ENCODE data around the gene PDK3. TPM values are rescaled to one million over a fixed set of nuclear protein-coding genes. Genes with fewer than 3 reads are reported as not detected.
A peak's percentile ranks its signal among the peaks of the same experiment; 100 is the strongest.

The PDK3 gene
- total and polyA plus RNA-seq, 2 experiments from 2014 or later = 22.5 to 23.4 TPM

DNA sequence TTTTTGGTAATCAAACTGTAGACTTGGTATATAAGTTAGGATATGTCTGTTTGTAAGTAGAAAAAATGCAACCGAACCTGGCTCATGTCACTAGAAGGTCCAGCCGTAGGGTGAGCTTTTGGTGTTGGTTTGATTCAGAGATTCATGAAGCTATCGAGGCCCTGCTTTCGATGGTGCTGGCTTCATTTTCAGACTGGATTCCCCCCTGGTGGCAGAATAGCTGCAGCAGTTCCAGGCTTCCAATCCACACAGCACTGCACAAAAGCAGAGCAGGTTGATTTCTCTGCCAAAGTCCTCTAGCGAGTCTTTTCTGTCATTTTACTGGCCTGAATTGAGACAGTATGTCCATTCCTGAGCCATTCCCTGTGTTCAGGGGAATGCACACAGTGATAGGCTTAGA, 33.1 kb downstream of the PDK3 start:
- TF ChIP-seq EZH2 (IDR thresholded peaks at IDR 0.05; ENCODE audit: borderline replicate concordance) = no peak
- TF ChIP-seq, protein P1, sequence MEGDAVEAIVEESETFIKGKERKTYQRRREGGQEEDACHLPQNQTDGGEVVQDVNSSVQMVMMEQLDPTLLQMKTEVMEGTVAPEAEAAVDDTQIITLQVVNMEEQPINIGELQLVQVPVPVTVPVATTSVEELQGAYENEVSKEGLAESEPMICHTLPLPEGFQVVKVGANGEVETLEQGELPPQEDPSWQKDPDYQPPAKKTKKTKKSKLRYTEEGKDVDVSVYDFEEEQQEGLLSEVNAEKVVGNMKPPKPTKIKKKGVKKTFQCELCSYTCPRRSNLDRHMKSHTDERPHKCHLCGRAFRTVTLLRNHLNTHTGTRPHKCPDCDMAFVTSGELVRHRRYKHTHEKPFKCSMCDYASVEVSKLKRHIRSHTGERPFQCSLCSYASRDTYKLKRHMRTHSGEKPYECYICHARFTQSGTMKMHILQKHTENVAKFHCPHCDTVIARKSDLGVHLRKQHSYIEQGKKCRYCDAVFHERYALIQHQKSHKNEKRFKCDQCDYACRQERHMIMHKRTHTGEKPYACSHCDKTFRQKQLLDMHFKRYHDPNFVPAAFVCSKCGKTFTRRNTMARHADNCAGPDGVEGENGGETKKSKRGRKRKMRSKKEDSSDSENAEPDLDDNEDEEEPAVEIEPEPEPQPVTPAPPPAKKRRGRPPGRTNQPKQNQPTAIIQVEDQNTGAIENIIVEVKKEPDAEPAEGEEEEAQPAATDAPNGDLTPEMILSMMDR (IDR thresholded peaks at IDR 0.05; ENCODE audit: poor library complexity) = peak; percentile 39
- 83% methylated on average over 5 of the region's 5 CpGs for WGBS (ENCODE audit: low lambda C conversion rate, missing lambda C conversion rate)
- H3K4me3 ChIP-seq = no peak overlapping the region
- peak; percentile 26 for DNase-seq (ENCODE audit: low spot score)
- no peaks in the 10 kb centered on the region for H3K9me3 ChIP-seq (ENCODE audit: low read depth)
- H3K4me1 ChIP-seq (ENCODE audit: insufficient read depth) = peaks cover 7% of the 10 kb centered on the region
- H3K79me2 ChIP-seq = no peaks in the 10 kb centered on the region
- H2AFZ ChIP-seq = no peak overlapping the region
- H3K27ac ChIP-seq = no peak overlapping the region
- H4K20me1 ChIP-seq (ENCODE audit: insufficient read depth, poor library complexity, severe bottlenecking) = no peaks in the 10 kb centered on the region
- H3K27me3 ChIP-seq = no peaks in the 10 kb centered on the region
- no peaks in the 10 kb centered on the region for H3K36me3 ChIP-seq (replicated peaks; ENCODE audit: insufficient read depth, low read depth)
- no peaks in the 10 kb centered on the region for H3K9me2 ChIP-seq (replicated peaks; ENCODE audit: insufficient read depth)
- H3K4me2 ChIP-seq = no peak overlapping the region

DNA sequence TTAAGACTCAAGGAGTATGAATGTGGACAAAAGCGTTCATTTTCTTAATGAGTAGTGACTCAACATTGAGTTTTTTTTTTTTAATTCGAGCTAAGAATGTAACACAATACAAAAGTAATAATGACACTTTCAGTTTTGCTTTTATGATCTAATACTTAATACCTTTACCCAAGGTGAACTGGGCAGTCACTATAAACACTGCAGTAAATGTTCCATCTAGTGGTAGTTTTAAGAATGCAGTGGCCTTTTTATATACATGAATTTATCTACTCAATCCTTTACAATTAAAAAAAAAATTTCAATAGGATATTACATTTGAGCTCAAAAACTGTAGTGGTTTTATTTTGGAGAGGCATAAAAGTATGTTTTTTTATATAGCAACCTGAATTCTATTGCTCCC, 33.9 kb downstream of the PDK3 start:
- no peak overlapping the region for H3K4me3 ChIP-seq
- H3K27me3 ChIP-seq = no peaks in the 10 kb centered on the region
- WGBS (ENCODE audit: low lambda C conversion rate, missing lambda C conversion rate) = 60% methylated on average over 2 of the region's 2 CpGs
- no peaks in the 10 kb centered on the region for H3K79me2 ChIP-seq
- H3K27ac ChIP-seq = no peak overlapping the region
- DNase-seq (ENCODE audit: low spot score) = peak; percentile 50
- H3K9me2 ChIP-seq (replicated peaks; ENCODE audit: insufficient read depth) = no peaks in the 10 kb centered on the region
- no peak for TF ChIP-seq EZH2phosphoT487 (IDR thresholded peaks at IDR 0.05; ENCODE audit: low read depth, severe bottlenecking, unreplicated experiment)
- no peak for TF ChIP-seq EZH2 (IDR thresholded peaks at IDR 0.05; ENCODE audit: borderline replicate concordance)
- TF ChIP-seq, protein P1 (IDR thresholded peaks at IDR 0.05; ENCODE audit: poor library complexity) = peak; percentile 74
- H3K4me1 ChIP-seq (ENCODE audit: insufficient read depth) = peaks cover 5% of the 10 kb centered on the region
- H2AFZ ChIP-seq = no peak overlapping the region
- no peaks in the 10 kb centered on the region for H4K20me1 ChIP-seq (ENCODE audit: insufficient read depth, poor library complexity, severe bottlenecking)
- no peak overlapping the region for H3K4me2 ChIP-seq
- H3K36me3 ChIP-seq (replicated peaks; ENCODE audit: insufficient read depth, low read depth) = no peaks in the 10 kb centered on the region
- H3K9me3 ChIP-seq (ENCODE audit: low read depth) = no peaks in the 10 kb centered on the region

DNA sequence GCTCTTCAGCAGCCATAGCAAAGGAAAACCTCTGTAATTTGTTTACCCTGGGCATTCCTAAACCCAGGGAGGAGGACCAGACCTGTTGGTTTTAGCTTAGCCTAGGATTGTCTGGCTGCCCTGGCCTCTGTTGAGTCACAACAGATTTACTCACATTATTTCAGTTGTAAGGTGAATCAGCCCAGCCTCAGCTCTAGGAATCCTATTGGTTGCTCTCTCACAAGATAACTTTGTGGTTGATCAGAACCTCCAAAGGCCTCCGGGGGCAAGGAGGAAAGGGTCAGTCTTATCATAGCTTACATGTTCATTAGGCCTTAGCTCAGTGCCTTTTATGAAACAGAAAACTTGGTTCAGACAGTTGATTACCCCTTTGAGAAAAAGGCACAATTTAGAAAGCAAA, 41.0 kb downstream of the PDK3 start:
- TF ChIP-seq, protein P1 (IDR thresholded peaks at IDR 0.05; ENCODE audit: poor library complexity) = no peak
- TF ChIP-seq EZH2 (IDR thresholded peaks at IDR 0.05; ENCODE audit: borderline replicate concordance) = no peak
- no peak for TF ChIP-seq EZH2phosphoT487 (IDR thresholded peaks at IDR 0.05; ENCODE audit: low read depth, severe bottlenecking, unreplicated experiment)
- Histone ChIP-seq H3K9me3 (ENCODE audit: low read depth) (no peaks in the 10 kb centered on the region), H3K4me3 (no peak overlapping the region), H3K4me1 (ENCODE audit: insufficient read depth) (no peaks in the 10 kb centered on the region), H3K79me2 (no peaks in the 10 kb centered on the region), H3K9me2 (replicated peaks; ENCODE audit: insufficient read depth) (no peaks in the 10 kb centered on the region), H3K27me3 (no peaks in the 10 kb centered on the region), H4K20me1 (ENCODE audit: insufficient read depth, poor library complexity, severe bottlenecking) (no peaks in the 10 kb centered on the region), H2AFZ (no peak overlapping the region), H3K36me3 (replicated peaks; ENCODE audit: insufficient read depth, low read depth) (no peaks in the 10 kb centered on the region), H3K4me2 (peak overlapping the region; percentile 21), H3K27ac (peak overlapping the region; percentile 58)
- 22% methylated on average over 1 of the region's 1 CpG for WGBS (ENCODE audit: low lambda C conversion rate, missing lambda C conversion rate)
- DNase-seq (ENCODE audit: low spot score) = peak; percentile 68

DNA sequence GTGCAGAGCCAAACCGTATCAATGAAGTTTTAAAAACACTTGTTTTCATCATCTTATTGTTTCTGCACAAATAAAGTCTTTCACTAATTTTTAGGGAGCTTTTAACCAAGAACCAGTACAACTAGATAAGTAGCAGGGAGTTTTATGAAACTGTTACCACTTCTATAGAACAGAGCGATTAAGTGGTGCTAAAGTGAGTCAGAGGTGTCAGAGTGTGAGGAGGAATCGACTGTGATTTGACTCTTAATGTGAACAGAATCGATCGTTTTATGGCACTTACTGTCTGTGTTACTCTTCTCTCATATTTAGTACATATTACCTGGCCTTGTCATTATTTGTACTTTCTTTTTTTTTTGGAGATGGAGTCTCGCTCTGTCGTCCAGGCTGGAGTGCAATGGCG, 43.3 kb downstream of the PDK3 start:
- Histone ChIP-seq H3K9me2 (replicated peaks; ENCODE audit: insufficient read depth) (no peaks in the 10 kb centered on the region), H3K79me2 (no peaks in the 10 kb centered on the region), H3K27me3 (no peaks in the 10 kb centered on the region), H3K4me2 (no peak overlapping the region), H4K20me1 (ENCODE audit: insufficient read depth, poor library complexity, severe bottlenecking) (no peaks in the 10 kb centered on the region), H3K9me3 (ENCODE audit: low read depth) (no peaks in the 10 kb centered on the region), H3K4me3 (no peak overlapping the region), H2AFZ (no peak overlapping the region), H3K27ac (no peak overlapping the region), H3K36me3 (replicated peaks; ENCODE audit: insufficient read depth, low read depth) (no peaks in the 10 kb centered on the region), H3K4me1 (ENCODE audit: insufficient read depth) (no peaks in the 10 kb centered on the region)
- WGBS (ENCODE audit: low lambda C conversion rate, missing lambda C conversion rate) = 94% methylated on average over 8 of the region's 8 CpGs
- no peak for DNase-seq (ENCODE audit: low spot score)
- TF ChIP-seq, protein P1 (IDR thresholded peaks at IDR 0.05; ENCODE audit: poor library complexity) = no peak
- TF ChIP-seq EZH2 (IDR thresholded peaks at IDR 0.05; ENCODE audit: borderline replicate concordance) (no peak), EZH2phosphoT487 (IDR thresholded peaks at IDR 0.05; ENCODE audit: low read depth, severe bottlenecking, unreplicated experiment) (no peak)

Data from hepatocyte (in vitro differentiated cells).